Measurements from ENCODE around the gene RBM12.
A peak's percentile ranks its signal among the peaks of the same experiment; 100 is the strongest.

RBM12 gene

GRCh38 chr20:35640724-35641123, 24.0 kb downstream of the RBM12 start:
- TF ChIP-seq CTCF (IDR thresholded peaks at IDR 0.05; ENCODE audit: low read depth, low read length): no peak
- no peak overlapping the region for H3K4me3 ChIP-seq (replicated peaks in 1 of 2; ENCODE audit: low read depth in 2 of 2, low read length in 2 of 2)
- no peak for DNase-seq (ENCODE audit: low read depth in 2 of 2)

- DNase-seq (ENCODE audit: low read depth in 2 of 2): peak in 1 of 2 donors; percentile 26
- TF ChIP-seq CTCF (IDR thresholded peaks at IDR 0.05; ENCODE audit: low read depth, low read length): no peak
- H3K4me3 ChIP-seq (replicated peaks in 1 of 2; ENCODE audit: low read depth in 2 of 2, low read length in 2 of 2): no peak overlapping the region
Observed at GRCh38 chr20:35638751-35639150, 25.9 kb downstream of the RBM12 start.

- no peak for DNase-seq (ENCODE audit: low read depth in 2 of 2)
- no peak for TF ChIP-seq CTCF (IDR thresholded peaks at IDR 0.05; ENCODE audit: low read depth, low read length)
- no peak overlapping the region for H3K4me3 ChIP-seq (replicated peaks in 1 of 2; ENCODE audit: low read depth in 2 of 2, low read length in 2 of 2)
Observed at GRCh38 chr20:35637276-35637675, 27.4 kb downstream of the RBM12 start.

GRCh38 chr20:35636095-35636494, 28.6 kb downstream of the RBM12 start:
- no peak for DNase-seq (ENCODE audit: low read depth in 2 of 2)
- TF ChIP-seq CTCF (IDR thresholded peaks at IDR 0.05; ENCODE audit: low read depth, low read length): no peak
- no peak overlapping the region for H3K4me3 ChIP-seq (replicated peaks in 1 of 2; ENCODE audit: low read depth in 2 of 2, low read length in 2 of 2)

- no peak overlapping the region for H3K4me3 ChIP-seq (replicated peaks in 1 of 2; ENCODE audit: low read depth in 2 of 2, low read length in 2 of 2)
- TF ChIP-seq CTCF (IDR thresholded peaks at IDR 0.05; ENCODE audit: low read depth, low read length): no peak
- DNase-seq (ENCODE audit: low read depth in 2 of 2): peak in 1 of 2 donors; percentile 52
Observed at GRCh38 chr20:35635652-35636051, 29.0 kb downstream of the RBM12 start.

- DNase-seq (ENCODE audit: low read depth in 2 of 2): no peak
- no peak overlapping the region for H3K4me3 ChIP-seq (replicated peaks in 1 of 2; ENCODE audit: low read depth in 2 of 2, low read length in 2 of 2)
- no peak for TF ChIP-seq CTCF (IDR thresholded peaks at IDR 0.05; ENCODE audit: low read depth, low read length)
Observed at GRCh38 chr20:35632539-35633115, 32.1 kb downstream of the RBM12 start.

- DNase-seq (ENCODE audit: low read depth in 2 of 2): no peak
- H3K4me3 ChIP-seq (replicated peaks in 1 of 2; ENCODE audit: low read depth in 2 of 2, low read length in 2 of 2): no peak overlapping the region
- TF ChIP-seq CTCF (IDR thresholded peaks at IDR 0.05; ENCODE audit: low read depth, low read length): no peak
Observed at GRCh38 chr20:35630636-35631035, 34.1 kb downstream of the RBM12 start.

All from cardiac fibroblast (primary cell).